ENCODE results near the gene GAGE13.

DNA sequence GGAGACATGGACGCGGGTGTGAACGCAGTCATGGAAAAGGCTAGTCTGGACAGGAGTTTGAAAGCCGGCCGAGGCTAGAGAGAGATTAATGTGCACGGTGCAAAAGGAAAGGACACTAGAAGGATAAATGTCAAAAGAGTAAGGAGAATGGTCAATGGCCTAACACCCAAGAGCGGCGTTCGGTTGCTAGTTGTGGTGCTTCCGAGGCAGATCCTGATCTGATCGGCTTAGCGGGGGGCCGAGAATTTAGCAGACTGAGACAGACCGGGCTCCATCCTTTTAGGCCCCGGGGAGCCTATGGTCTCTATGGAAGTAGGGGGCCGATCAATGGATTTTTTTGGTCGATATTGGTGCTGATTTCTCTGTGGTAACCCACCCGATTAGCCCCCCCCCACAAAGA, 21.0 kb upstream of the GAGE13 start:
- TF ChIP-seq GATA2 (CRISPR knock-in tag; IDR thresholded peaks at IDR 0.05) (no peak), POLR2AphosphoS5 (IDR thresholded peaks at IDR 0.05; ENCODE audit: low read depth, low read length) (no peak)
- TF ChIP-seq, protein P1, sequence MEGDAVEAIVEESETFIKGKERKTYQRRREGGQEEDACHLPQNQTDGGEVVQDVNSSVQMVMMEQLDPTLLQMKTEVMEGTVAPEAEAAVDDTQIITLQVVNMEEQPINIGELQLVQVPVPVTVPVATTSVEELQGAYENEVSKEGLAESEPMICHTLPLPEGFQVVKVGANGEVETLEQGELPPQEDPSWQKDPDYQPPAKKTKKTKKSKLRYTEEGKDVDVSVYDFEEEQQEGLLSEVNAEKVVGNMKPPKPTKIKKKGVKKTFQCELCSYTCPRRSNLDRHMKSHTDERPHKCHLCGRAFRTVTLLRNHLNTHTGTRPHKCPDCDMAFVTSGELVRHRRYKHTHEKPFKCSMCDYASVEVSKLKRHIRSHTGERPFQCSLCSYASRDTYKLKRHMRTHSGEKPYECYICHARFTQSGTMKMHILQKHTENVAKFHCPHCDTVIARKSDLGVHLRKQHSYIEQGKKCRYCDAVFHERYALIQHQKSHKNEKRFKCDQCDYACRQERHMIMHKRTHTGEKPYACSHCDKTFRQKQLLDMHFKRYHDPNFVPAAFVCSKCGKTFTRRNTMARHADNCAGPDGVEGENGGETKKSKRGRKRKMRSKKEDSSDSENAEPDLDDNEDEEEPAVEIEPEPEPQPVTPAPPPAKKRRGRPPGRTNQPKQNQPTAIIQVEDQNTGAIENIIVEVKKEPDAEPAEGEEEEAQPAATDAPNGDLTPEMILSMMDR (IDR thresholded peaks at IDR 0.05): no peak

Measured in SK-N-SH (cell line).